Umbilical cord (tissue), 2 donors: ENCODE data around the gene TFEB. TPM values are rescaled to one million over a fixed set of nuclear protein-coding genes. Genes with fewer than 3 reads are reported as not detected.

Source experiments
- DNase-seq: peaks from one replicate; pipeline ENCODE4 v3.0.0-alpha.2; 2015; ENCODE audit warnings: low spot score
- total RNA-seq: library from RNA; depleted of rRNA; stranded (reverse); fragments of >200 nt; gene quantifications from one replicate; pipeline ENCODE4 v1.2.3, GENCODE V29; 2014; ENCODE audit warnings: low replicate concordance; ENCODE audit not compliant: insufficient read depth

TFEB gene
- total RNA-seq, 1 donor from 2014 or later, result 3.1 TPM

DNA sequence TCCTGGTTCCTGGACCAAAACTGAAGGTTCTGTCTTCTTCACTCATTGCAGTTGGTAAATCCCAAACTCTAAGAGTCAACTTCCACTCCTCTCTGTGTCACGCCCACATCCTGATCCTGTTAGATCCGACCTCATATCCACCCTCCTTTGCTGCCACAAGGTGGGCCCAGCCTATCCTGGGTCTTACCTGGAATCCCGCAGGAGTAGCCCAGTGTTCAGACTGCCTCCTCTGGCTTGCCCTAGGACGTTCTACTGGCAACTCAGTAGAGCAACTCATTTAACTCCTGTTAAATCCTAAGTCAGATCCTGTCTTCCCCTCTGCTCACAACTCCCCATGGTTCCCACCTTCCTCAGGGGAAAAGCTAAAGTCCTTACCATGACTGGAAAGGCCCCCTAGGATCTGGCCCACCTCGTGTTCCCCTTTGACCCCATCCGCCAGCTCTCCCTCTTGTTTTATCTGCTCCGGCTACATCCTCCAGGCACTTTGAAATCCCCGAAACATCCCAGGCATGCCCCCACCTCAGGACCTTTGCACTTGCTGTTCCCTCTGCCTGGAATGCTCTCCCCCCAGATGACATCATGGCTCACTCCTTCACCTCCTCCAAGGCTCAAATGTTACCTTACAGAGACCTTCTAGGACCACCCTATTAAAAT lies 43.9 kb downstream of the TFEB start:
- no peak for DNase-seq

- no peak for DNase-seq
Observed at GRCh38 chr6:41690541-41691330, 44.7 kb downstream of the TFEB start.

DNA sequence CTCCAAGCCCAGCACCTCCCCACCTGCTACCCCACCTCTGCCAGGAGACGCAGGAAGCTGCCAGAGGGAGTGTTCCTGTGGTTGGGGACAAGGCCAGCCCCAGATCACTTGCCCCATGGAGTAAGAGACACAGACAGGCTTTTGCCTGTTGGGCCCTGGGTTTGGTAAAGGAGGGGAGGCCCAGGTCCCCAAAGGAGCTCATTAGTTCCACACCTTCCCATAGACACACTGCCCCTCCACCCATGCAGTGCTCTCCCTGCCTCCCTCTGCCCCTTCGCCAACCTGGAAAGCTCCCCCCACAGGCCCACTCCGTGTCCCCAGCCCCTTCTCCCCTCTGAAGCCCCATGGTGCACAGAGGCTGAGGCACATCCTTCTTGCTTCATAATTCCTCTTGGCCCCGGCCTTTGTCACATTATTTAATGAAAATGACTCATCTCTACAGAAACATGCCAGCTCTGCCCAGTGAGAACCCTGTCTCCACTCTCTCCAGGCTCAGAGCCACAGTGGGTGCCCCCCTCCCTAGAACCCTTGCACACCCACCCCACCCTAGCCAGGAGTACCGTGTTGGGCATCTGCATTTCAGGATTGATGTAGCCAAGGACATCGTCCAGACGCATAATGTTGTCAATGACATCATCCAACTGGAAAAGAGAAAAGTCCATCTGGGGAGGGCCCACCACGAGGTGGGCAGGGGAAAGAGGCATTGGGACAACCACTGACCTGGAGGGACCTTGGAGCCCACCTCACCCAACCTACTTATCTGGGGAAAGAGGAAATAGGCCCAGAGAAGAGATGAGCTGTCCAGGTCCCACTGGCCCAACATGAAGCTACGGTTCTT lies 46.0 kb downstream of the TFEB start:
- DNase-seq, result no peak

DNA sequence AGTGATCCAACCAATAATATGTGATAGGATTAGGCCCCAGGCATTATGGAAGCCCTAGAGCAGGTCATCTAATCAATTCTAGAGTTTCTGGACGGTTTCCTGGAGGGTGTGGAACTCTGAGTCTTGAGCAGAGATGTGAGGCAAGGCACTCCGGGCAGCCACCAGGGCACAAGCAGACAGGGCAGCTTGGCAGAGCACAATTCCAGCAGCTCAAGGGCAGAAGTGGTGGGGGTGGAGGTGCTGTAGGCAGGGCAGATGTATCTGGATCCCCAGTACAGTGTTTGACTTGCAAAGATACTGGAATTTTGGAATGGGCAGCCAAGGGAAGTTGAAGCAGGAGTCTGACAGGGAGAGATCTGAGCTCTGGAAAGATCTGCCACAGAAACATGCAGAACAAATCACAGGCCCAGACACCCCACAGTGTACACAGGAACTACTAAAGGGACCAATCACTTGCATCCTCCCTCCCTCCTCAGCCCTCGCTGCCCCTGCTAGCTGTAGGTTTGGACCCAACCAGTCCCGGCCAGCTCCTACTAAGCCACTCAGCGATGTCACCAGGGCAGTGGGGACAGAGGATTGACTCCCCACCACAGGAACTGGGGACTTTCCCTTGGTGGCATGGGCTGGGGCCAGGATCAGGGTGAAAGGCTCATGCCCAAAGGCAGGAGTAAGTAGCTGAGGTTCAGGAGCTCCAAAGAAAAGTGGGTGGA lies 47.0 kb downstream of the TFEB start:
- DNase-seq, result no peak

- no peak for DNase-seq
Observed at GRCh38 chr6:41687501-41688175, 47.8 kb downstream of the TFEB start.

- DNase-seq, result no peak
Observed at GRCh38 chr6:41685641-41686380, 49.6 kb downstream of the TFEB start.

DNA sequence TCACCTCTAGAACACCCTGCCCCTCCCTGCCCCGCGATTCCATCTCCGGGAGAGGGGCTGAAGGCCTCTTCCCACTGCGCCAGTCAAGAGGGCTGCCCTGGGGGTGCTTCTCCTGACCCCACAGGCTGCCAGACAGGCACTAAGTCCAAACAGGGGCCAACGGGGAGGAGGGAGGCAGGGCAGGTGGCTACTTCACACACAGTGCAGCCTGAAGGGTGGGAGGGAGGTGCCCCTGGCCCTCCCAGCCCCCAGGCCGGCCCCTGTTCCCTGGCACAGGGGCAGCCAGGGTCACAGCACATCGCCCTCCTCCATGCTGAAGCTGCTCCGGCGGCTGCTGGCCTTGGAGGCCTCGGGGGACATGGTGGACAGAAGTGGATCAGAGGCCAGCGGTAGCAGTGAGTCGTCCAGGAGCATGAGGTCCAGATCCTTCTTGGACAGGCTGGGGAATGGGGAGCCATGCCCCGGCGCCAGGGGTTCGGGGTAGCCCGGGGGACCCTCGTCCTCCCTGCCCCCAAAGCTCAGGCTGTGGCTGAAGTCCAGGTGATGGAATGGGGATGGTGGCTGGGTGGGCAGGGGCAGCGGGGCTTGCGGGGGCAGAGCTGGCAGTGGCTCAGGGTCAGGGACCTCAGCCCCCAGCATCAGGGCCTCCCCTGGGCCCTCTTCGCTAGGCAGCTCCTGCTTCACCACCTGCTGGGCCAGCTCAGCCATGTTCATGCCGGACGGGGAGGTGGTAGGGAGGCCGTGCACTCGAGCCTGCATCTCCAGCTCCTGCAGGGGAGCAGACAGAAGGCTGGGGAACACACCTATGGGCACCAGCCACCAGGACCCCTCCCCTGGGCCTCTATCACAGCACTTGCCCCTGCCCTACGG lies 50.9 kb downstream of the TFEB start:
- DNase-seq, result no peak

GRCh38 chr6:41683523-41684310 lies 51.7 kb downstream of the TFEB start:
- peak; percentile 76 for DNase-seq

DNA sequence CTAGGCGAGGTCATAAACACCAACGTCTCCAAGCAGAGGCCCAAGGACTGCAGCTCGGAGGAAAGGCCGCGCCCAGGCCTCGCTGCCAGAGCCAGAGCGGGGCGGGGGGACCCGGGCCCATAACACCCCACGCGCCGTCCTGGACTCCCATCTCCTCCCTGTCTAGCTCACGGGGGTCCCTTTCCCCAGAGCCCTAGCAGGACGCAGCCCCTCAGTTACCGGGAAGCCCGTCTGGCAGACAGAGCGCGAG lies 52.2 kb downstream of the TFEB start:
- DNase-seq, result no peak

DNA sequence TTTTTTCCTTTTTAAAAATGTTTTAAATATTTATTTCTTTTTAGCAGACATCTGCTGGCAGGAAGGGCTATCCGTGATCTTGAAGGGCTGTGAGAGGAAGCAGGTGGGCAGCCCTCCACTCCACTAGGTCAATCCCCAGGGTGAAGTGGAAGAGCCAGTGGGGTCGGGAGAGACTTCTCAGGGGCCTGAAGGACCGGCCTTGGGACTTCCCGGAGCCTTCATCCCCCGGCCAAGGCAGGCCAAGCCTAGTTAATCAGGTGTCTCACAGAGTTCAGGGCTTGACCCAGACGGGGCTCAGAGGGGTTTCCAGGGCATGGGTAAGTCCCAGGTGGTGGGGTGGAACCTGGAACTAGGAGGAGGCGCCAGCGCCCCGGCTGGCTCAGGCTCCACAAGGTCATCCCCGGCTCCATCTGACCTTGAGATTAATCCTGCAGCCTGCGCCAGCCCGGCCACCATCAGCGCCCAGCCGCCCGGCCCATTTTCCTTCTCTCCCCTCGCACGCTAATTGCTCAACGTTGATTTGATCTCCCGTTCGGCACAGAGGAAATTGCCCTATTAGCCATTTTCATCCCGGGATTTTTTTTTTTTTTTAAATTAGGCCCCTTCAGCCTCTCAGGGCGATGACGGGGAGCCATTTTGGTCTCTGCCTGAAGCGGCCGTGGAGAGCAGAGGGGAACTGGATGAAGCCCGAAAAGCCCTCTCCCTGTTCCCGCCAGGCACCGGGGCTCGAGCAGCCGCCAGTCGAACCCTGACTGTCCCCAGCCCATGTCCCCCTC lies 52.7 kb downstream of the TFEB start:
- no peak for DNase-seq

DNA sequence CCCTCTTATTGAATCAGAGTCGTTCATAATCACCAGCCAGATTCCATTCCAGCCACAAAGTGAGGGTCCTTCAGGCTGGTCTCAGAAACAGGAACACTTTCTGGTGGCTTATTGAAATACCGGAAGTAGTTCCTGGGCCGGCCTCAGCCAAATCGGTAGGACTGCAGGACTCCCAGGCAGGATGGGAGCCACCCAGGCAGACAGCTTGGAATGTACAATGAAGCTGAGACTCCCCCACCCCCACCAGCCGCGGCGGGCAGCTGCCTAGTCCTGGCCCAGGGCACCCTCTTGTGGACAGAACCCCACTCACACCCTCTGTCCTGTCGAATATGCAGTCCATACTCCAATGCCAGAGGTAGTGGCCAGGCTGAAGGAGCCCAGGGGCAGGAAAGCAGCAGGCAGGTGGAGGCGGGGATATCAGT lies 53.3 kb downstream of the TFEB start:
- DNase-seq, result peak; percentile 95

DNA sequence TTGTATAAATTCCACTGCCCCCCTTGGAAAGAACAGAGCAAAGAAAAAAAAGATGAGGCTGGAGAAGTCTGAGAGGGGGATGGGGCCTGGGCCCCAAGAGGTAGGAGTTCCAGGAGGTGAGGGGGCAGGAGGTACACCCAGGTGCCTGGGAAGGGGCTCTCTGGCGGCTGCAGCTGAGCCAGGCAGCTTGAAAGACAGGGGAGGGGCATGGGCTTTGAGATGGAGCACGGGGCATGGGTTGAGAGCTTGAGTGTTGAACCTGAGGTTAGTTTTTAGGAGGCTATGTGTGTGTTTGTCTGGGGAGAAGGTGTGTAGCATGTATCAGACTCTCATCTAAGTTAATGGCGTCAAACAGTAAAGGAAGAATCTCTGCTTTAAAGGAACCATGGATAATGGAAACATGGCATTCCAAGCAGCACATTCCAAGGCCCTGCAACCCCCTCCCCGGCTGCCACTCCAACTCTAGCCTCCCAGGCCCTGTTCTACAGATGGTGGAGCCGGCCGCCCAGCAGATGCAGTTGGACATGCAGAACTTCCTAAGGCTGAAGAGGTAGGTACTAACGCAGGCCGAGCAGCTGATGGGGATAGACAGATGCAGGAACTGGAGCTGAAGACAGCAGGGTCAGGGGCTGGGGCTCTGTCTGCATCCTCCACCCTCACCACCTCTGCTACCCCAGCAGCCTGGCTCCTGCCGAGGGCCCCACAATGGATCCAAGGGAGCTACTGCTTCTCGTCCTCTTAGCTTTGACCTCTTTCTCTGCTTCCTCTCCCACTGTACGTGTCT lies 55.0 kb downstream of the TFEB start:
- DNase-seq, result no peak

GRCh38 chr6:41679696-41680095 lies 55.7 kb downstream of the TFEB start:
- DNase-seq, result no peak

DNA sequence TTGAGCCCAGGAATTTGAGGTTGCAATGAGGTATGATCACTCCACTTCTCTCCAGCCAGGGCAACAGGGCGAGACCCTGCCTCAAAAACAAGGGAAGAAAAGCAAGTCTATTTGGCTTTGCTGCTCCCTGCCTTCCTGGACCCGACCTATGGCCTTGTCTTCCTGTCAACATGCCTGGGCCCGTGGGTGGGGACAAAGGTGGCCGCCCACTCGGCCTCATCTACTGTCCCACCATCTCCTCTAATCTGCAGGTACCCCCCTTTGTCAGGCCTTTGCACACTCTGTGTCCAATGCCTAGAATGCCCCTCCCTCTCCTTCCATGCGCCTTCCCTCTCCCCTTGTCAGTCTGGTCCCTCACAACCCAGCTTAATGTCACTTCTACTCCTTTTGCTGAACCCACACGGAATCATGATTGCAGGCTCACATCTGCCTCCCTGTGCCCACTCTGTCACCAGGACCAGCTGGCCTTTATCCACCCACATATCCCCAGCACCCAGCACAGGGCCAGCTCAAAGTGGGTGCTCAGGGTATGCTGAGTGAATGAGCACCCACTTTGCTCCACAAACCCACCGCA lies 56.8 kb downstream of the TFEB start:
- no peak for DNase-seq

DNA sequence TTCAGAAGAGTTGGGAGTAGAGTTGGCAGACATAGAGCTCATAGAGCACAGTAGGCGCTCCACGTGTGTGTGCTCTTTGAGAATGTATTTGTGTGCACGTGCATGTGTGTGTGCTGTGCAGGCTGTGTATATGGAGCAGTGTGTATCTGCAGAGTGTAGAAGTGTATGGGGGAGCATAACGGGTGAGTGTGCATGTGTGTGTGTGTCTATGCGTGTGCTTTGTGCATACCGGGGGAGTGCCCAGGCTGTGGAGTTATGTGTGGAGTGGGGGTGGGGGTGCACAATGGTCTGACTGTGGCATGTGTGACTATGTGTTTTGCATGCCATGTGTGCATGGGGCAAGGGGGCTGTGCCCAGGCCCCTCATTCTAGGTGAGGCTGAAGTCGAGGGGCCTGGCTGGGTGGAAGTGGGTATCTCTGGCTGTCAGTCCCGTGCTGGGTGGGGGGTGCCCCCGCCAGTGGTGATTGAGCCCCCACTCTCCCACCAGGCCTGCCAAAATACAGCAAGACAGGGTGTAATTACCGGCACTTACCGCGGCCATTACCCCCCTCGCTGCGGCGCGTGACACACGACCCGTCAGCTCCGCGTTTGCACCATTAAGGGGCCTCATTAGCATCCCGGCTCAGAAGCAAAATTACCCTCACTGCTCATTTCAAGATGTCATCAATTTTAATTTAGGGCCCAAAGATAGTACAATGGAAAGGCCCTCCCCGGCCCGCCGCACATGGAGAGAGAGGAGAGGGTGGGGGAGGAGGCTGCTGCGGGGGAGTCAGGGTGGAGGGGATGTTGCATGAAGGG lies 58.1 kb downstream of the TFEB start:
- no peak for DNase-seq

DNA sequence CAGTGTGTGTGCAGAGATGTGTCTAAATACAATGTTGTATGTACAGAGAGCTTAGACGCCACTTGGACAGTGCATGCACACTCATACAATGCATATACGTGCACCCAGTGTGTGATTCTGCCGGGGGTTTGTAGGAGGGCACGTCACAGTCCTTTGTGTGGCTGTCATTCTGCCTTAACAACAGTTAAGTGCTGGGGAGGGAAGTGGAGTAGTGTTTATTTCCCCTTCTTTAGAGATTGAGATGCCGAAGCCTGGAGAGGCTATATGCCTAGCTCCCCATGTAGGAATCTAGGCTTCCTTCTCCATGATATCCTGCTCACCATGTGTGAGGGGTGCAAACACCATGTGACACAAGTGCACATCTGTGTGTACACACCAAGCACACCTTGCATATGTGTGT lies 59.0 kb downstream of the TFEB start:
- DNase-seq, result no peak
